ENCODE measurements around the gene FAM163B.

FAM163B gene

DNA sequence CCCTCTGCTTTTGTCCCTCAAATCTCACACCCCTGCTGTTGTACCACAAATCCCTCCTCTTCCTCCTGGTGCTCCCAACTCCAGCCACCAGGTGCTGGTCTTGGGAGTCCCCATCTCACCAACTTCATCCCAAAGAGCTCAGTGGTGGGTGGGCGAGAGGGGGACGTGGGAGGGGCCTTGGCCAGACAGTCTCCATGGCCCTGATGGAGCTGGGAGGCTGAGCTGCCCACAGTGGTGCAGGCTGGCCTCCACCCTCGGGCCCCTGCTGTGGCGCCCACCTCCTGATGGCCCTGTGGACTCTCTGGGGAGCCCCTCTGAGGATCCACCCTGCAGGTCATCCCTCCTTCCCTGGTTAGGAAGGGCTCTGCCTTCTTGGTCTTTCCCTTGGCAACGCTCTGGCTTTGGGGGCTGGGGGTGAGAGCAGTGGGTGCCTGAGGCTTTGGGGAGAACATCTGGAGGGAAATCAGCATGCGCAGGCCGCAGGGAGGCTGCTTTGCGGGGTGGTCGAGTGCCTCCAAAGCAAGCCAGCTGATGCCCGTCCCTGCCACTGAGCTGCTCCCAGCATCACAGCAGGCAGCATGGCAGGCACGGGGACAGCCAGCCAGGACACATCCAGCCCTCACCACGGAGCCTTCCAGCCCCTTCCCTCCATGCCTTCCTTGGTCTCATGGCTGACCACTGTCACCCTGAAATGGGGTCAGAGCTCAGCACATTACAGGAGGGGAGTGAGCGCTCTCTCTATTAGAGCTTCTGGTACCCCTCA lies 7.6 kb upstream of the FAM163B start:
- Histone ChIP-seq H3K27ac (ENCODE audit: low read depth, low read length) (no peak overlapping the region), H3K4me3 (ENCODE audit: low read depth in 1 of 2, low read length in 2 of 2) (no peak overlapping the region), H3K4me1 (ENCODE audit: control insufficient read depth in 1 of 2, insufficient read depth in 2 of 2, low read length in 2 of 2) (peaks cover 0 to 3% of the 10 kb centered on the region in 2 donors), H3K36me3 (ENCODE audit: control insufficient read depth in 1 of 2, insufficient read depth in 2 of 2, low read length in 2 of 2) (no peaks in the 10 kb centered on the region), H3K9ac (ENCODE audit: low read depth in 1 of 2, low read length in 2 of 2) (no peak overlapping the region), H3K9me3 (ENCODE audit: control insufficient read depth in 1 of 2, low read length in 2 of 2) (no peaks in the 10 kb centered on the region), H3K27me3 (ENCODE audit: control insufficient read depth in 1 of 2, insufficient read depth in 2 of 2, low read length in 2 of 2) (peaks cover 4 to 8% of the 10 kb centered on the region in 2 donors)

DNA sequence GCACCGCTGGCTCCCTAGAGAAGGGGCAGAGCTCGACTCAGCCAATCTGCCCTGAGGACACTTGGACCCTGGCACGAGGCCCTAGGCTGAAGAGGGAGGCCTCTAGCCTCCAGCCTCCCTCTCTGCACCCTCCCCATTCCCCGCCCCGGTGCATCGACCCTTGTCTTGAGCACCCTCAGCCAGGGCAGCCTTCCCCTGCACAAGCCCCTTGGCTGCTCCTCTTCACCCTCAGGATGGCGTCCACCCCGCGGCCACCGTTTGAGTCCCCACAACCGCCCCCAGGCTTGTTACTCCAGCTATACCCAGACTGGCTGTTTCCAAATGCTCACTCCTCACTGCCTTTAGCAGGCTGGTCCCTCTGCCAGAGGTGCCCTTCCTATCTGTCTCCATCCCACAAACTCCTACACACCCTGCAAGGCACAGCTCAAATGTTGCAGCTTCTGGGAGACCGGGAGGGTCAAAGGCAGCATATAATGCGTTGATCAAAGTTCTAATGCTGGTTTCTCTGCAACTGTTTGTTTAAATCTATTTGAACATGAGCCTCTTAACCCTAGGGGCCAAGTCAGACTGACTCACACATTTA lies 6.5 kb upstream of the FAM163B start:
- H3K27ac ChIP-seq (ENCODE audit: low read depth, low read length): no peak overlapping the region
- H3K9me3 ChIP-seq (ENCODE audit: control insufficient read depth in 1 of 2, low read length in 2 of 2): no peaks in the 10 kb centered on the region
- peaks cover 0 to 3% of the 10 kb centered on the region in 2 donors for H3K4me1 ChIP-seq (ENCODE audit: control insufficient read depth in 1 of 2, insufficient read depth in 2 of 2, low read length in 2 of 2)
- H3K9ac ChIP-seq (ENCODE audit: low read depth in 1 of 2, low read length in 2 of 2): no peak overlapping the region
- no peaks in the 10 kb centered on the region for H3K36me3 ChIP-seq (ENCODE audit: control insufficient read depth in 1 of 2, insufficient read depth in 2 of 2, low read length in 2 of 2)
- H3K27me3 ChIP-seq (ENCODE audit: control insufficient read depth in 1 of 2, insufficient read depth in 2 of 2, low read length in 2 of 2): peaks cover 7 to 8% of the 10 kb centered on the region in 2 donors
- H3K4me3 ChIP-seq (ENCODE audit: low read depth in 1 of 2, low read length in 2 of 2): no peak overlapping the region

DNA sequence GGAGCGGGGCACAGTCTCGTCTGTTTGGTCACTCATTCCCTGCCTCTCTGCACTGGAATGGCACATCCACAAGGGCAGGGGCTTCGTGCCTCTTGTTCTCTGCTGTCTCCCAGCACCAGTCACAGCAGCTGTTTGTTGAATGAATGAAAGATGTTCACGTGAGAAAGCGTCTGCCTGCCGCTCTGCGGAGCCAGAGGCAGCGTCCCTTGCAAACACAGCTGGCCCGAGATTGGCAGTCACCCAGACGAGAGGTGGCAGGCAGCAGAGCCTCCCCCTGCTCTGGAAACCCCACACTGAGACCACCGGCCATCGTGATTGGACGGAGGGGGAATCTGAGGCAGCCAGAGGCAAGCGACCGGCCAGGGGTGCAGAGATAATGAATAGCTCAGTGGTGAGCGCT lies 6.0 kb upstream of the FAM163B start:
- Histone ChIP-seq H3K9ac (ENCODE audit: low read depth in 1 of 2, low read length in 2 of 2) (no peak overlapping the region), H3K4me3 (ENCODE audit: low read depth in 1 of 2, low read length in 2 of 2) (no peak overlapping the region), H3K27ac (ENCODE audit: low read depth, low read length) (no peak overlapping the region), H3K4me1 (ENCODE audit: control insufficient read depth in 1 of 2, insufficient read depth in 2 of 2, low read length in 2 of 2) (peaks cover 0 to 3% of the 10 kb centered on the region in 2 donors), H3K36me3 (ENCODE audit: control insufficient read depth in 1 of 2, insufficient read depth in 2 of 2, low read length in 2 of 2) (no peaks in the 10 kb centered on the region), H3K27me3 (ENCODE audit: control insufficient read depth in 1 of 2, insufficient read depth in 2 of 2, low read length in 2 of 2) (peaks cover 8 to 9% of the 10 kb centered on the region in 2 donors), H3K9me3 (ENCODE audit: control insufficient read depth in 1 of 2, low read length in 2 of 2) (no peaks in the 10 kb centered on the region)

DNA sequence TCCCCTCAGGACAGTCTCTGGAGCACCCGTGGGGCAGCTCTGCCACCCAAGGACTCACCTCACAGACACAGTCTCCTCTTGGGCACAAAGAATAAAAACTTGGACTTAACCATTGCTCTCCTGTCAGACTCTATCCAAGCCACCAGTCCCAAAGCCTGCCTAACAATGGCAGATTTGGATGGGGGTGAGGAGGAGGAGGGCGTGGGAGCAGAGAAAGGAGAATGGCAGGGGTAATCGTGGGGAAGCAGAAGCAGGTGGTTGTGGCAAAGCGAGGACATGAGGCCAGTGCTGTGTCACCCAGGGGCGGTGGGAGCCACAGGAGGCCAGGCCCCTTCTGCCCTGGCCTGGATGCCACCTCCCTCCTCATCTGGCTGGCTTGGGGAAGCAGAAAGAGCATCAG lies 5.5 kb upstream of the FAM163B start:
- Histone ChIP-seq H3K4me1 (ENCODE audit: control insufficient read depth in 1 of 2, insufficient read depth in 2 of 2, low read length in 2 of 2) (peaks cover 0 to 2% of the 10 kb centered on the region in 2 donors), H3K27ac (ENCODE audit: low read depth, low read length) (no peak overlapping the region), H3K4me3 (ENCODE audit: low read depth in 1 of 2, low read length in 2 of 2) (no peak overlapping the region), H3K27me3 (ENCODE audit: control insufficient read depth in 1 of 2, insufficient read depth in 2 of 2, low read length in 2 of 2) (peaks cover 11% of the 10 kb centered on the region in 2 donors), H3K36me3 (ENCODE audit: control insufficient read depth in 1 of 2, insufficient read depth in 2 of 2, low read length in 2 of 2) (no peaks in the 10 kb centered on the region), H3K9me3 (ENCODE audit: control insufficient read depth in 1 of 2, low read length in 2 of 2) (no peaks in the 10 kb centered on the region), H3K9ac (ENCODE audit: low read depth in 1 of 2, low read length in 2 of 2) (no peak overlapping the region)

DNA sequence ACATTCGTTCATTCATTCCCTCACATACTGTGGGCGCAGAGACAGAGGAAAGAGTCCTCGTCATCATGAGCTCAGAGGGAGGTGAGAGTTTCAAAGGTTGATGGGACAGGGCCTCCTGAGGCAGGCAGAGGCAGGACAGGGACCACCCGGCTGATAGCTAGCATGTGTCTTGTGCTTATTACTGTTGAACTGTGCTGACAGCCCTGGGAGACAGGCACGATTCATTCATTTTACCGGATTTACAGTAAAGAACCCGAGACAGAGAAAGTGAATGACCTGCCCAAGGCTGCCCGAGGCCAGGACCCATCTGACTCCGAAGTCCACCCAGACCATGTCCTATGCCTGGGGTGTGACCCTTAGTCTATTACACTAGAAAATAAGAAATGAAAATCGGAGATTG lies 4.9 kb upstream of the FAM163B start:
- Histone ChIP-seq H3K4me1 (ENCODE audit: control insufficient read depth in 1 of 2, insufficient read depth in 2 of 2, low read length in 2 of 2) (no peaks in the 10 kb centered on the region), H3K9me3 (ENCODE audit: control insufficient read depth in 1 of 2, low read length in 2 of 2) (no peaks in the 10 kb centered on the region), H3K36me3 (ENCODE audit: control insufficient read depth in 1 of 2, insufficient read depth in 2 of 2, low read length in 2 of 2) (no peaks in the 10 kb centered on the region), H3K27ac (ENCODE audit: low read depth, low read length) (no peak overlapping the region), H3K9ac (ENCODE audit: low read depth in 1 of 2, low read length in 2 of 2) (no peak overlapping the region), H3K27me3 (ENCODE audit: control insufficient read depth in 1 of 2, insufficient read depth in 2 of 2, low read length in 2 of 2) (peaks cover 13 to 14% of the 10 kb centered on the region in 2 donors), H3K4me3 (ENCODE audit: low read depth in 1 of 2, low read length in 2 of 2) (no peak overlapping the region)

DNA sequence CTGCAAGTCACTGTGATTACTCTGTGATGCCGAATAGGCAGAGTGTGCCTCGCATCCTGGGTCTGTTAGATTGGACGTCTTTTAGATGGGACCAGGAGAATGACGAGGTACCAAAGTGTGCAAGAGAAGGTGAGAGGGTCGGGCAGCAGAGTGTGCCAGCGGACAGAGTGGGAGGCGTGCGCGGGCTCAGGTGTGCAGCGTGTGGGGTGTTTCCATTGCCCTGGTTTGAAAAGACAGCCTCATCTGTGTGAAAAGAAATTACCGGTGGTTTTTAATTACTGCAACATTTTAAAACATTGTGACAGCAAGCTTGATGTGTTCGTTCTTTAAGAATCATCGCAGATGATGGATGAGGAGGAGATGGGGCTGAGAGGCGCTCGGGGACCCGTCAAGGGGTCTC lies 4.2 kb upstream of the FAM163B start:
- Histone ChIP-seq H3K27me3 (ENCODE audit: control insufficient read depth in 1 of 2, insufficient read depth in 2 of 2, low read length in 2 of 2) (peaks cover 17 to 19% of the 10 kb centered on the region in 2 donors), H3K9me3 (ENCODE audit: control insufficient read depth in 1 of 2, low read length in 2 of 2) (no peaks in the 10 kb centered on the region), H3K4me1 (ENCODE audit: control insufficient read depth in 1 of 2, insufficient read depth in 2 of 2, low read length in 2 of 2) (no peaks in the 10 kb centered on the region), H3K9ac (ENCODE audit: low read depth in 1 of 2, low read length in 2 of 2) (no peak overlapping the region), H3K27ac (ENCODE audit: low read depth, low read length) (no peak overlapping the region), H3K36me3 (ENCODE audit: control insufficient read depth in 1 of 2, insufficient read depth in 2 of 2, low read length in 2 of 2) (no peaks in the 10 kb centered on the region), H3K4me3 (ENCODE audit: low read depth in 1 of 2, low read length in 2 of 2) (no peak overlapping the region)

DNA sequence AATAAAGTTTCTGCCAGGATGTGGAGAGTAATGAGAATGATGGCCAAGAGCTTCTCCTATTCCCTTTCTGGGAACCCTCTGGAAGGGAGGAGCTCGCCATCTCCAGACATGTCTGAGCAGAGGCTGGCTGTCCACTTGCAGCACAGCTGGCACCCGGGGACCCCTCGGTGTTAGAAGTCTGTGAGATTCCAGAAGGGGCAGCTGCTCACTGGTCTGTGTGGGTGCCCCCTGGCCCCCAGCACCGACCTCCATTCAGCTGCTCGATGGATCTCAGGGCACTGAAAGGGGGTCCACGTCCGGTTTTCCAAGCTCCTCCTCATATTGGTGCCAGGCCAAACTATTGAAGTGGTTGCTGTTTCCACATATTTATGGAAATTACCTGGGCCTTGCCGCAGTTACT lies 3.6 kb upstream of the FAM163B start:
- Histone ChIP-seq H3K9ac (ENCODE audit: low read depth in 1 of 2, low read length in 2 of 2) (no peak overlapping the region), H3K9me3 (ENCODE audit: control insufficient read depth in 1 of 2, low read length in 2 of 2) (no peaks in the 10 kb centered on the region), H3K27me3 (ENCODE audit: control insufficient read depth in 1 of 2, insufficient read depth in 2 of 2, low read length in 2 of 2) (peaks cover 23 to 24% of the 10 kb centered on the region in 2 donors), H3K27ac (ENCODE audit: low read depth, low read length) (no peak overlapping the region), H3K4me3 (ENCODE audit: low read depth in 1 of 2, low read length in 2 of 2) (no peak overlapping the region), H3K36me3 (ENCODE audit: control insufficient read depth in 1 of 2, insufficient read depth in 2 of 2, low read length in 2 of 2) (no peaks in the 10 kb centered on the region), H3K4me1 (ENCODE audit: control insufficient read depth in 1 of 2, insufficient read depth in 2 of 2, low read length in 2 of 2) (no peaks in the 10 kb centered on the region)

DNA sequence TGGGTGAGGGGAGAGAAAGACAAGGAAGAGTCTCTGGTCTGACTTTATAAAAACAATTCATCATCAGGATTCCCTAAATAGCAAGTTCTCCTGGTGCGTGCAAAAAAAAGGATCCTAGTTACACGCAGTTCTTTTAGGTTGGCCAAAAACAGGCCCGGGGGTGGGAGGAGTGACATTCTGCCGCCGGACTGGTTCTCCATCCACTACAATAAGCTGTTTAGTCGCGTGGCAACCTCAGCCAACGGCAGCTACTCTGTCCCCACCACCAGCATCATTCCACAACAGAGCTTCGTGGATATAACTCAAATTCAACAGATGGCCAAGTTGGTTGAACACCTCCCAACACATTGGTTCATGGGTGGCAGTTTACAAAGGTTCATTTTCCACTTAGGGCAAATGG lies 2.9 kb upstream of the FAM163B start:
- H3K9ac ChIP-seq (ENCODE audit: low read depth in 1 of 2, low read length in 2 of 2): no peak overlapping the region

DNA sequence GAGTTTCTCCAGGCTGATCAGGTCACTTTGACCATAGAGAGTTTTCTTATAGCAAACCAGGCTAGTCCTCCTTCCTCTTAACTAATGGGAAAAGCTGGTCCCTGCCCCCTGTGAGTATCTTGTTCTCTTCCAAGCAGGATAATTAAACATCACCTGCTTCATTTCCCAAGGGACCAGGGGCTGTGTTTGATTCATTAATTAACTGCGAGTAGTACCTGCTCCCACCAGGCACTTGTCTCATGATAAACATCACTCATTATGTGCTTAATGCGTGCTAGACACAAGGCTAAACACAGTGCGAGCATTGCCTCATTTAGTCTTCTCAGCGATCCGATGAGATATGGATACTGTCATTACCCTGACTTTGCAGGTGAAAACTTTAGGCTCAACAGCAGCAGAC lies 1.7 kb upstream of the FAM163B start:
- no peak overlapping the region for H3K9ac ChIP-seq (ENCODE audit: low read depth in 1 of 2, low read length in 2 of 2)
- peaks cover 24 to 31% of the 10 kb centered on the region in 2 donors for H3K27me3 ChIP-seq (ENCODE audit: control insufficient read depth in 1 of 2, insufficient read depth in 2 of 2, low read length in 2 of 2)
- no peaks in the 10 kb centered on the region for H3K4me1 ChIP-seq (ENCODE audit: control insufficient read depth in 1 of 2, insufficient read depth in 2 of 2, low read length in 2 of 2)
- H3K4me3 ChIP-seq (ENCODE audit: low read depth in 1 of 2, low read length in 2 of 2): no peak overlapping the region
- no peaks in the 10 kb centered on the region for H3K36me3 ChIP-seq (ENCODE audit: control insufficient read depth in 1 of 2, insufficient read depth in 2 of 2, low read length in 2 of 2)
- H3K27ac ChIP-seq (ENCODE audit: low read depth, low read length): no peak overlapping the region
- H3K9me3 ChIP-seq (ENCODE audit: control insufficient read depth in 1 of 2, low read length in 2 of 2): no peaks in the 10 kb centered on the region

More for the DNA sequence above, 2.9 kb upstream of the FAM163B start:
- Histone ChIP-seq H3K4me1 (ENCODE audit: control insufficient read depth in 1 of 2, insufficient read depth in 2 of 2, low read length in 2 of 2) (no peaks in the 10 kb centered on the region), H3K9me3 (ENCODE audit: control insufficient read depth in 1 of 2, low read length in 2 of 2) (no peaks in the 10 kb centered on the region), H3K27me3 (ENCODE audit: control insufficient read depth in 1 of 2, insufficient read depth in 2 of 2, low read length in 2 of 2) (peaks cover 24 to 27% of the 10 kb centered on the region in 2 donors), H3K36me3 (ENCODE audit: control insufficient read depth in 1 of 2, insufficient read depth in 2 of 2, low read length in 2 of 2) (no peaks in the 10 kb centered on the region), H3K4me3 (ENCODE audit: low read depth in 1 of 2, low read length in 2 of 2) (no peak overlapping the region), H3K27ac (ENCODE audit: low read depth, low read length) (no peak overlapping the region)

DNA sequence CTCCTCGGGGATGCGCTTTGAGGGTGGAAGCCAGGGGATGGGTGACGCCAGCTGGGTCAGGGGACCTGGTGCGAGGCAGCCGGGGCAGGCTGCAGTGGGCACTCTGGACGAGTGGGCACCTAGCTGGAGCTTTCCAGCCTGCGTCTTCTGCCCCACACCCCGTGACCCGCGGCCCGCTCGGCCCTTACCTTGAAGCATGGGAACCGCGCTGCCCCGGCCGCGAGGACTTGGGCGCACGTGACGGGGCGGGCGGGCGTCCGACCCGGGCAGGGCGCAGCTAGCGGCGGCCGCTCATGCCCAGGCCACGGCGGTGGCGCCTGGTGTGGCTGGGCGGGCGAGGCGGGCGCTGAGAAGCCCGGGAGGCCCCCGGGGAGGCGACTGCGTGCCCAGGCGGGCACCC lies 300 bp downstream of the FAM163B start:
- Histone ChIP-seq H3K4me3 (ENCODE audit: low read depth in 1 of 2, low read length in 2 of 2) (no peak overlapping the region), H3K36me3 (ENCODE audit: control insufficient read depth in 1 of 2, insufficient read depth in 2 of 2, low read length in 2 of 2) (no peaks in the 10 kb centered on the region), H3K27me3 (ENCODE audit: control insufficient read depth in 1 of 2, insufficient read depth in 2 of 2, low read length in 2 of 2) (peaks cover 23 to 24% of the 10 kb centered on the region in 2 donors), H3K9ac (ENCODE audit: low read depth in 1 of 2, low read length in 2 of 2) (no peak overlapping the region), H3K4me1 (ENCODE audit: control insufficient read depth in 1 of 2, insufficient read depth in 2 of 2, low read length in 2 of 2) (no peaks in the 10 kb centered on the region), H3K9me3 (ENCODE audit: control insufficient read depth in 1 of 2, low read length in 2 of 2) (no peaks in the 10 kb centered on the region), H3K27ac (ENCODE audit: low read depth, low read length) (no peak overlapping the region)
